NCI-H82 treated with DMSO at 0.1 percent for 48 hours (cell line): Measurements from ENCODE around the gene TMOD3.

ENCODE experiments used
- DNase-seq: peaks from one replicate; lab custom pipeline; 2025; ENCODE audit not compliant: unreplicated experiment; lab: John Stamatoyannopoulos, UW

TMOD3 gene

DNA sequence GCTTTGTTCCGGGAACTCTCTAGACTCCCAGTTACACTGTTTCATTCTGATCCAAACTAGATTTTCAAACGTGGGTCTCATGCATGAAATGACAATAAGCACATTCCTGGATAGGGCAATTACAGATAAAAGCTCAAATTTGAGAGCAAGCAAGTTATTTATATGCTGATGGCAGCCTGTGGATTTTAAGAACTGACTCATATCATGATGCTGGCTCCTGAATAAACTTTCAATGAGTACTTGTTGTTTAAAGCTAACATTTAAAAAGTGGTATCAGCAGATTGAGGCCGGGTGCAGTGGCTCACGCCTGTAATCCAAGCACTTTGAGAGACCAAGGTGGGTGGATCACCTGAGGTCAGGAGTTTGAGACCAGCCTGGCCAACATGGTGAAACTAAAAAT, 75.5 kb downstream of the TMOD3 start:
- DNase-seq = no peak

GRCh38 chr15:51907136-51907862, 77.8 kb downstream of the TMOD3 start:
- DNase-seq = no peak

DNA sequence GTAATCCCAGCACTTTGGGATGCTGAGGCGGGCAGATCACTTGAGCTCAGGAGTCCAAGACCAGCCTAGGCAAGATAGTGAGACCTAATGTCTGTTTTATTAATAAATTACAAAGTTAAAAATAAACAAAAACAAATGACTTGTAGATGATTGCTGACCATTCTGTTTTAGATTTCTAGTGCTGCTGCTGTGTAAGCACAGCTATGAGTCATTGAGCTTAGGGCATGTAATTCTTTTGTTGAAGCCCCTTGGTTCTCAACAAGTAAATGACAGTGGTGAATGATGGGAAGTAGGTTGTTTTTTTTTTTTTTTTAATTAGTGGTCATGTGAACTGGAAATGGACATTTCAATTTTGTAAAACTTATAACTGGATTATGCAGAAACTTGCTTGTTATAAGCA, 78.9 kb downstream of the TMOD3 start:
- no peak for DNase-seq

- DNase-seq = no peak
Observed at GRCh38 chr15:51909584-51909983, 80.1 kb downstream of the TMOD3 start.

DNA sequence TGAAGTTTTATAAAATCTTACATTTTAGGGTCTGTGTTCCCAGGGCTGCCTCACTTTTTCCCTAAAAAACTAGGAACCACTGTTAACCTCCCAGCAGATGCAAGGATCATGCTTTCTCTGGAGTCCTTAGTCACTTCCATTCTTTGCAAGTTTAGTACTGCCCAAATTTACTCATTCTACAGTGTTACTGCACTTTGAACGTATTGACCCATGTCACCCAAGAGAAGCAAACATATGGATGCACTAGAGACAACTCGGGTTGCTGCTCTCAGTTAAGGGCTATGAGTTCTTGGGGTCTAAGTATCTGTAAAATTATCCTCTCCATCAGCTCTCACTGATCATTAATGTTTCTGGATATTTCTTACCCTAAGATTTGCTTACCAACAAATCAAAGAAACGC, 83.1 kb downstream of the TMOD3 start:
- DNase-seq = no peak

GRCh38 chr15:51917493-51917892, 88.0 kb downstream of the TMOD3 start:
- DNase-seq = no peak

DNA sequence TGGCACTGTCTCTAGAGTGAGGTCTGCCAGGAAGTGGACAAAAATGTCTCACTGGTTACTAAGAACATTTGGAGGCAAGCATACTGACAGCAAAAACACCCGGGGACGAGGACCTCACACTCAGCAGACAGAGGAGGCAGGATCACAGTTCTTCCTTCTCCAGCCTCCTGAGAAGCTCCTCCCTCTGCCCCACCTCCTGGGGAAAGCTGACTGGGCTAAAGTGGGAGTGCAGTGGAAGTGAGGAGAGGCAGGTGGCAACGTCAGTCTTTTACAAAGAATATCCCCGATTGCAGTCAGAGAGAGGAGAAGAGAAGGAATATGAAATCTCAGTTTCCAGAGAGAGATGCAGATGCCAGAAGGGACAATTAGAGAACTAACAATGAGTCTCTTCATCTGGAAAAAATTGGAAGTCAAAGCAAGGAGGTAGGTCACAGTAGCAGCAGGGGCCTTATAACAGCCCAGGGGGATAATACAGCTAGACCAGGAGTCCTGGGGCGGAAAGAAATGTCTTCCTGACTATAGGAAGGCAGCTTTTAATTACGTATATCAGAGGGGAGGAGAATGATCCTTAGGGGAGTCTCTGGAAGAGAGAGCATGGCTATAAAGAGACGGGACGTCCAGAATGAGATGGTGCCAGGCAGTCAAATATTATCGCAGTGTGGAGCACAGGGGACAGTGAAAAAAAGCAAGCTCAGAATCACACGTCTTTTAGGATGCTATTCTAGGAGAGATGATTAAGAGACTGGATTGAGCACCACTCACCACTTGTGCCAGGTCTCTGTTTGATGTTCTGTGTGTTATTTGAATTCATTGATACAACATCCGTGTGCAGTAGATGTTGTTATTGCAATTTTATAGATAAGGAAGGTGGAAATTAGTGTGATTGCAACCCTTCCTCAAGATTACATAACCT, 95.0 kb downstream of the TMOD3 start:
- DNase-seq = no peak

GRCh38 chr15:51926809-51927208, 97.4 kb downstream of the TMOD3 start:
- DNase-seq = no peak

DNA sequence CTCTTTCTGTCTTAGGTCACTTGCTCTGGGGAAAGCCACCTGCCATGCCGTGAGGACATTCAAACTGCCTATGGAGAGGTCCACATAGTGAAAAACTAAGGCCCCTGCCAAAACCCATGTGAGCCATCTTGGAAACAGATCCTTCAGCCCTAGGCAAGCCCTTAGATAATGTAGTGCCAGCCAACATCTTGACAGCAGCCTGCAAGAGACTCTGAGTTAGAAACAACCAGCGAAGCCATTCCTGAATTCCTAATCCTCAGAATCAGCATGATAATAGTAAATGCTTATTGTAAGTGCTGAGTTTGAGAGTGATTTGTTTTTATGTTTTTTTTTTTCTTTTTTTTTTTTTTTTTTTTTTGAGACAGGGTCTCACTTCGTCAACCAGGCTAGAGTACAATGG, 101.6 kb downstream of the TMOD3 start:
- no peak for DNase-seq

DNA sequence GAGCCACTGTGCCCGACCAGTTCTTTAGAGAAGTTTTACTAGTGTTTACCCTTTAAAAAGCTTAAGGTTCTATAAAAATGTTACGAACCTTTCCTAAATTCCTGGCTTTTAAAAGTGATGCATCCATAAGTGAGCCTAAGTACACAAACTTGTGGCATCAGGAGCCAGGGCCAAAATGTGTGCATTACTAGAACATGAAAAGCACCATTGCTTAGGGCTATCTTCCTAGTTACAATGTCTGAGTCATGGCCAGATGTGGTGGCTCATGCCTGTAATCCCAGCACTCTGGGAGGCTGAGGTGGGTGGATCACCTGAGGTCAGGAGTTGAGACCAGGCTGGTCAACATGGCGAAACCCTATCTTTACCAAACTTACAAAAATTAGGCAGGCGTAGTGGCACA, 102.2 kb downstream of the TMOD3 start:
- no peak for DNase-seq

GRCh38 chr15:51932161-51932560, 102.7 kb downstream of the TMOD3 start:
- DNase-seq = no peak

GRCh38 chr15:51935466-51936104, 106.1 kb downstream of the TMOD3 start:
- DNase-seq = no peak

DNA sequence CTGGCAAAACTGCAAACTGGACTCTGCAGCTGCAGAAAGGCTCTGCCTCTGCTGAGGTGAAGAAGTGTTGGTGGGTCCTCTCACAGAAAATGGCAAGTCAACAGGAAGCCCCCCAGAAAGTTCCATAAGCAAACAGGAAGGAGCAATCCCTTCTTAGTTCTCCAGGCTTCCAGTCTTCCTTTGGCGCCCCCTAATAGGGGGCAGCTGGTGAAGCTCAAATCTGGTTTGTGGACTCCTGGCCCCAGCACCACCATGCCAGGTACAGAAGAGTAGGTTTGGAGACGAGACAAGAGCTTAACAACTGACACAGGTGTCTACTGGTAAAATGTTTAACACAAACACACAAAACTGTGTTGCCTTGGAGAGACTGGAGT, 106.6 kb downstream of the TMOD3 start:
- DNase-seq = no peak

GRCh38 chr15:51938286-51938685, 108.8 kb downstream of the TMOD3 start:
- no peak for DNase-seq

DNA sequence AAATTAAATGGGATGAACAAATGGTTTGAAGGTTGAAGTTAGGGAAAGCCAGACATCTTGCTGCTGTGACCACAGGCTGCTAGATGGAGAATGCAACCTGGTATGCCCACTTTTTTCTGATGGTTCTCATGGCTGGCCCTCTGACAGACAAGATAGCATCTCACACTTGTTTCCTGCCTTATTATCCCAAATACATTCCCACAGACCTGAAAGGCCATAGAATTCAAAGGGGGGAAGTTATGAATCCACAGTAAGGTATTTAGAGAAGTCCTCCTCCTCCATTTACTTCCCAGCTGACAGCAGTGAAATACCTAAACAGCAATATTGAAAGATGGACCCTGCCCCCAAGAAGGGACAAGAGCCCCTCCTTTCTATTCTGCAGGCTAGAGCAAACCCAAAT, 109.8 kb downstream of the TMOD3 start:
- no peak for DNase-seq

GRCh38 chr15:51947124-51947523, 117.7 kb downstream of the TMOD3 start:
- DNase-seq = no peak

DNA sequence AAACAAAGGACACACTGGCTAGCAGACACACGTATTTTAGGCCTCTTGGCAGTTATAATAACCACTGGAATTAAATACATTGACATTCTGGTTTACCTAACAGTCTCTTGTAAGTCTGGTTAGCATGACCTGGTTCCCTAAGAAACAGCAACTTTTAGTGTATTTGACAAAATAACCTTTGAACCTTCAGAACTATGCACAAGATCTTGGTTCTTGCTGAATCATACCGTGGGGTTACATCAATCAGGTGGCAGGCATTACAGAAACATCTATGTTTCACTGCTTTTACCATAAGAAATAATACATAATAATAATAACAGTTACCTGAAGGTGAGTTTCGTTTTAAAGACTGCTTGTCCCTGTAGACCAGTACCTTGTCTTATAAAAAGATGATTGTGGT, 123.4 kb downstream of the TMOD3 start:
- DNase-seq = no peak

DNA sequence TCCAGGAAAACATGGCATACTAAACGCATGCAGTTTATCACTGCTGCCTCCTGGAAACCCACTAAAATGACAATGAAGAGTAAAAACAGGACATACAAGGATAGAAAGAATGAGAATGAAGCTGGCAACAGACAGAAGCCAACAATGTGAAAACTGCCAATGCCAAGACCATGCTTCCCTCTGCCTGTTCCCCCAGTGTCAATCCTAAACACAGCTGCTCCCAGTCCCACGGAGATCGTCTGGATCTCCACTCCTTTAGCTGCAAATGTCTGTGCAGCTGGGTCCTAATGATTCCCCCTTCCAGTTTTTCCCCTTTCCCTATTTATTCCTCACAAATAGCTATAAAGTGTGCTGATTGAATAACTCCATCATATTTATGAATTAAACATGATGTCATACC, 126.1 kb downstream of the TMOD3 start:
- DNase-seq = no peak
